Gastroesophageal sphincter (tissue), 3 donors: Measurements from ENCODE around the gene CLIC4.

Experiments
- EP300 ChIP-seq: sonication (generic); formaldehyde crosslinking; IDR thresholded peaks from one replicate; pipeline ENCODE4 v1.6.1; 2017; ENCODE audit warnings: antibody characterized with exemption, mild to moderate bottlenecking
- POLR2AphosphoS5 ChIP-seq: sonication (generic); formaldehyde crosslinking; IDR thresholded peaks from one replicate; pipeline ENCODE4 v1.6.1; 2017; ENCODE audit warnings: antibody characterized with exemption
- TF ChIP-seq, protein P1 (sequence below), 4 experiments: fragments of 200-600 bp in 2 of 4; fragments of 450-650 bp in 2 of 4; sonication (generic) in 1 of 4; IDR thresholded peaks; one replicate each; pipeline ENCODE4 v1.5.1; 2017 to 2019; ENCODE audit warnings: antibody characterized with exemption in 4 of 4, mild to moderate bottlenecking in 2 of 4, moderate library complexity in 2 of 4

DNA sequence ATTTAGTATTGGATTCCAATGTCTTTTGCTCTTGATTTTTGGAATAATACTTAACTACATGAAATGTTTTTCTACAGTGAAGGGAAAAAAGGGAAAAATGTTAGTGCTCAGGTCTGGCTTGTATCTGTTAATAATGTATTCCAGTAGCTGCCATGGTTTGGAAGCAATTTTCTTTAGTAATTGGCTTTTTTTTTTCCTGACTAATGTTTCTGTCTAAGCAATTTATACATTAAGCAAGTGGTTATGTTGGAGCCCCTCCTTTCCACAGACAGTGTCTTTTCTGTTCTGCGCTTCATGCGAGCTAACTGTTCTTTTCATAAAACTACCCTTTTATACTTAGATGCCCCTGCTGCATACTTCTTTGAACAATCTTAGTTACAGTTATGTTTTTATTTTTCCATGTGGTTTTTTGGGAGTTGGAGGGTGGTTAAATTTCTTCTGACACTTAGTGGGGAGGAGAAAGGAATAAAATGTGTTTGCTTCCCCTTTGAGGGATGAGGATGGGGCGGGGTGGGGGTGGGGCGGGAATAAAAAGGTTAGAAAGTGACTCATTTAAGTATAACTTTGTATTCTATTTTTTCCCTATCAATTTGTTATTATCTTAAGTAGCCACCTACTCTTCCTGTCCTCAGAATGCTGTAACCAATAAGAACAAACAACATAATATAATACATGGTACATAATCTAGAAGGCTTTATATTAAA is 83.1 kb downstream of the CLIC4 start:
- TF ChIP-seq, protein P1, sequence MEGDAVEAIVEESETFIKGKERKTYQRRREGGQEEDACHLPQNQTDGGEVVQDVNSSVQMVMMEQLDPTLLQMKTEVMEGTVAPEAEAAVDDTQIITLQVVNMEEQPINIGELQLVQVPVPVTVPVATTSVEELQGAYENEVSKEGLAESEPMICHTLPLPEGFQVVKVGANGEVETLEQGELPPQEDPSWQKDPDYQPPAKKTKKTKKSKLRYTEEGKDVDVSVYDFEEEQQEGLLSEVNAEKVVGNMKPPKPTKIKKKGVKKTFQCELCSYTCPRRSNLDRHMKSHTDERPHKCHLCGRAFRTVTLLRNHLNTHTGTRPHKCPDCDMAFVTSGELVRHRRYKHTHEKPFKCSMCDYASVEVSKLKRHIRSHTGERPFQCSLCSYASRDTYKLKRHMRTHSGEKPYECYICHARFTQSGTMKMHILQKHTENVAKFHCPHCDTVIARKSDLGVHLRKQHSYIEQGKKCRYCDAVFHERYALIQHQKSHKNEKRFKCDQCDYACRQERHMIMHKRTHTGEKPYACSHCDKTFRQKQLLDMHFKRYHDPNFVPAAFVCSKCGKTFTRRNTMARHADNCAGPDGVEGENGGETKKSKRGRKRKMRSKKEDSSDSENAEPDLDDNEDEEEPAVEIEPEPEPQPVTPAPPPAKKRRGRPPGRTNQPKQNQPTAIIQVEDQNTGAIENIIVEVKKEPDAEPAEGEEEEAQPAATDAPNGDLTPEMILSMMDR (IDR thresholded peaks at IDR 0.05) = no peak
- no peak for TF ChIP-seq POLR2AphosphoS5
- no peak for TF ChIP-seq EP300
